NCI-H1694 treated with DMSO at 0.1 percent for 48 hours (cell line): Measurements from ENCODE around the gene KIF20A.
"Not testable (repeated sequence)": the region's sequence is repeated elsewhere in the genome, so short reads cannot be mapped to it uniquely, and the experiment has no call there.

Experiments used
- DNase-seq: peaks from one replicate; lab custom pipeline; 2025; lab: John Stamatoyannopoulos, UW

KIF20A gene

GRCh38 chr5:138186002-138186447 is 7.1 kb downstream of the KIF20A start:
- DNase-seq, result no peak

- no peak for DNase-seq
Measured at GRCh38 chr5:138188626-138189025, 9.7 kb downstream of the KIF20A start.

GRCh38 chr5:138192826-138193225 is 13.9 kb downstream of the KIF20A start:
- no peak for DNase-seq

GRCh38 chr5:138193859-138194258 is 14.9 kb downstream of the KIF20A start:
- not testable (repeated sequence) for DNase-seq

GRCh38 chr5:138210985-138211384 is 32.1 kb downstream of the KIF20A start:
- DNase-seq, result no peak

- no peak for DNase-seq
Measured at GRCh38 chr5:138212828-138213160, 33.9 kb downstream of the KIF20A start.

- peak; percentile 94 for DNase-seq
Measured at GRCh38 chr5:138213161-138214029, 34.5 kb downstream of the KIF20A start, which contains the start of gene CDC23. CDC23 (minus strand) TSS chr5:138213323; CDS start chr5:138213312, 11 bp downstream.

- DNase-seq, result no peak
Measured at GRCh38 chr5:138216799-138217198, 37.9 kb downstream of the KIF20A start.

DNA sequence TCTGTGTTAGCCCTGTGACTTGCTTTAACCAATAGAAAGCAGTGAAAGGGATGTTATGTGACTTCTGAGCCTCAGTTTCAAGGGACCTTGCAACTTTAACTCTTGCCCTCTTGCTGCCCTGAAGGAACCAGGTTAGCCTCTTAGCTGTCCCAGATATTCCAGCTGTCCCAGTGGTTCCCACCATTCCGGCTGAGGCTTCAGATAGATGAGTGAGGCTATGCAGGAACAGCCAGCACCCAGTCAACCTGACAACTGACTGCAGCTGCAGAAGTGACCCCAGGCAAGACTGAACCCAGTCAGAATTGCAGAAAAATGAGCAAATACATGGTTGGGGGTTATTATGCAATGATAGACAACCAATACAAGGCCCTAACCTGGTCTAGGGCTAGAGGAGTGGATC is 44.6 kb downstream of the KIF20A start:
- no peak for DNase-seq

DNA sequence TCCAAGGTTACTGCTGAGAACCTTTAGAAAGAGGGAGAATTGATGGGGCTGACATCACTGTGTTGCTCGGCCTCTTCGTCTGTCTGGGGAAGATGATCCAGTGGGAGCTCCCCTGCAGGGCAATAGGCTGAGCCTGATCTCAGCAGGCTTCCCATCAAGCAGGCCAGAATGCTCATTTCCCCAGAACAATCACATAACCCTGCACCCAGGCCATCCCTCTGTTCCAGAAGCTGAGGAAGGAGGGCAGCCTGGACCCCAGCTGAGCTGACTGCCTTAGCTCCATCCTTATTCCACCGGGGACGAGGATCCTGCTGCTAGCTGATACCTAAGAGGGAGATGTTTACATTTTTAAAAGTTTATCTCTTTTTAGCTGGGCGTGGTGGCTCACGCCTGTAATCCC is 45.8 kb downstream of the KIF20A start:
- DNase-seq, result no peak

DNA sequence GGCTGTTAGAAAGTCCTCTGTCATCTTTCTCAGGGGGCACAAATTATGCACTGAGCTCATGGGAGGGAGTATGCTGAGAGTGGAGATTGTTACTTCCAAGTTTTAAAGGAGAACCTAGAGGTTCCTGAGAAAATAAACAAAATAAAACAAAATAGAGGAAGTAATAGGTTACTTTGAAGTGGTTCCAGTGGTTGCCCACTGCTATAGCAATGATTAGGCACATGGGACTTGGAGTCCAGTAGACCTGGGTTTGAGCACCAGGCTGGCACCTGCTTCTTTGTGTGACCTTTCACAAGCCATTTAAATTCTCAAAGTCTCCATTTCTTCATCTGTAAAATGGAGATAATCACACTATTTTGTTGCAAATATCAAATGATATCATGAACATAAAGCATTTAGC is 48.0 kb downstream of the KIF20A start:
- DNase-seq, result no peak

- DNase-seq, result no peak
Measured at GRCh38 chr5:138229387-138229786, 50.5 kb downstream of the KIF20A start.

GRCh38 chr5:138230261-138230660 is 51.3 kb downstream of the KIF20A start:
- no peak for DNase-seq

GRCh38 chr5:138230981-138231589 is 52.2 kb downstream of the KIF20A start:
- DNase-seq, result no peak

- DNase-seq, result no peak
Measured at GRCh38 chr5:138233280-138233679, 54.4 kb downstream of the KIF20A start.

DNA sequence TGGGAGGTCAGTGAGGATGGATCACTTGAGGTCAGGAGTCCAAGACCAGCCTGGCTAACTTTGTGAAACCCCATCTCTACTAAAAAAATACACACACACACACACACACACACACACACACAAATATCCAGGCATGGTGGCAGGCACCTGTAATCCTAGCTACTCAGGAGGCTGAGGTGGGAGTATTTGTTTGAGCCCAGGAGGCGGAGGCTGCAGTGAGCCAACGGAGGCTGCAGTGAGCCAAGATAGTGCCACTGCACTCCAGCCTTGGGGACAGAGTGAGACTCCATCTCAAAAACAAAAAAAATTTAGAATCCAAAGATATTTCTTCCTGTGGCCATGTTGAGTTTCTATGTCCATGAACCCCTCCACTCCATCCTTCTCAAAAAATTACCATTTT is 55.7 kb downstream of the KIF20A start:
- no peak for DNase-seq
